Right renal cortex interstitium (tissue), 3 donors: Measurements from ENCODE around the gene ANAPC13. TPM values are rescaled to one million over a fixed set of nuclear protein-coding genes. Genes with fewer than 3 reads are reported as not detected.

Source experiments
- DNase-seq, 3 donors: peaks; one replicate each; pipeline ENCODE4 v3.0.0-alpha.2; 2013; ENCODE audit warnings: low read depth in 3 of 3, low spot score in 2 of 3
- polyA plus RNA-seq, 3 donors: library from polyadenylated mRNA; unstranded; fragments of 120-200 nt; gene quantifications; one replicate each; pipeline ENCODE4 v1.2.1, GENCODE V29; 2013; ENCODE audit not compliant: insufficient read length in 3 of 3

The ANAPC13 gene
- polyA plus RNA-seq, 3 donors, result 152 to 161 (median 160) TPM

- no peak for DNase-seq
Measured at GRCh38 chr3:134457376-134458074, 28.3 kb downstream of the ANAPC13 start.

- DNase-seq, result no peak
Measured at GRCh38 chr3:134453631-134454030, 32.2 kb downstream of the ANAPC13 start.

GRCh38 chr3:134449951-134450350 is 35.8 kb downstream of the ANAPC13 start:
- no peak for DNase-seq

GRCh38 chr3:134449277-134449676 is 36.5 kb downstream of the ANAPC13 start:
- no peak for DNase-seq

- DNase-seq, result no peak
Measured at GRCh38 chr3:134448664-134449063, 37.1 kb downstream of the ANAPC13 start.

- no peak for DNase-seq
Measured at GRCh38 chr3:134447351-134447750, 38.4 kb downstream of the ANAPC13 start.

GRCh38 chr3:134446800-134447199 is 39.0 kb downstream of the ANAPC13 start:
- DNase-seq, result no peak

GRCh38 chr3:134445636-134446035 is 40.1 kb downstream of the ANAPC13 start:
- DNase-seq, result no peak

- DNase-seq, result no peak
Measured at GRCh38 chr3:134445095-134445494, 40.7 kb downstream of the ANAPC13 start.

GRCh38 chr3:134441821-134442220 is 44.0 kb downstream of the ANAPC13 start:
- no peak for DNase-seq

GRCh38 chr3:134441321-134441720 is 44.5 kb downstream of the ANAPC13 start:
- no peak for DNase-seq

GRCh38 chr3:134437211-134437752 is 48.5 kb downstream of the ANAPC13 start:
- DNase-seq, result no peak

- no peak for DNase-seq
Measured at GRCh38 chr3:134432236-134432635, 53.5 kb downstream of the ANAPC13 start.

- no peak for DNase-seq
Measured at GRCh38 chr3:134430950-134431445, 54.8 kb downstream of the ANAPC13 start.

GRCh38 chr3:134430174-134430573 is 55.6 kb downstream of the ANAPC13 start:
- no peak for DNase-seq

- no peak for DNase-seq
Measured at GRCh38 chr3:134428401-134428800, 57.4 kb downstream of the ANAPC13 start.

Other genes starting within 250 kb of the ANAPC13 start
- gene RYK, start 235.1 kb downstream of the ANAPC13 start, polyA plus RNA-seq, result 100 to 1,000 TPM in 2 of 3 donors, 10 to 100 TPM in 1; 95.0 to 106 (median 105) TPM
- 10 to 100 TPM; 72.1 to 84.1 (median 82.1) TPM for gene AMOTL2, start 111.5 kb downstream of the ANAPC13 start, polyA plus RNA-seq
- gene CEP63, start 72 bp upstream of the ANAPC13 start, polyA plus RNA-seq, result 10 to 100 TPM; 34.2 to 43.4 (median 36.7) TPM
- 1 to 10 TPM; 1.2 to 1.5 (median 1.4) TPM for gene KY, start 165.0 kb upstream of the ANAPC13 start, polyA plus RNA-seq